Neural progenitor cell (in vitro differentiated cells): ENCODE results near the gene ANKS1B. TPM values are rescaled to one million over a fixed set of nuclear protein-coding genes. Genes with fewer than 3 reads are reported as not detected.

Experiments used
- DNase-seq: peaks from one replicate; pipeline ENCODE4 v3.0.0-alpha.2; 2016; ENCODE audit warnings: low spot score
- H2AFZ ChIP-seq: fragments of 200-600 bp; sonication (generic); replicated peaks from 2 replicates; pipeline ENCODE4 v1.6.1; 2016; ENCODE audit warnings: antibody characterized with exemption
- H3F3A ChIP-seq: fragments of 200-600 bp; sonication (generic); 2 replicates; pipeline ENCODE4 v1.6.1; 2016; ENCODE audit warnings: antibody characterized with exemption, low read depth
- H3K27ac ChIP-seq: fragments of 200-600 bp; sonication (generic); 2 replicates; pipeline ENCODE4 v1.5.1; 2016; ENCODE audit warnings: mild to moderate bottlenecking
- H3K27me3 ChIP-seq: fragments of 200-600 bp; sonication (generic); 2 replicates; pipeline ENCODE4 v1.6.1; 2016; ENCODE audit warnings: mild to moderate bottlenecking, moderate library complexity
- H3K36me3 ChIP-seq: fragments of 200-600 bp; sonication (generic); 2 replicates; pipeline ENCODE4 v1.5.1; 2016
- H3K4me1 ChIP-seq: fragments of 200-600 bp; sonication (generic); 2 replicates; pipeline ENCODE4 v1.6.1; 2016; ENCODE audit warnings: mixed run types
- H3K4me2 ChIP-seq: fragments of 200-600 bp; sonication (generic); 2 replicates; pipeline ENCODE4 v1.6.1; 2016
- H3K4me3 ChIP-seq: fragments of 200-600 bp; sonication (generic); 2 replicates; pipeline ENCODE4 v1.5.1; 2016
- H3K79me2 ChIP-seq: fragments of 200-600 bp; sonication (generic); 2 replicates; pipeline ENCODE4 v1.6.1; 2016; ENCODE audit warnings: low read depth
- H3K9ac ChIP-seq: fragments of 200-600 bp; sonication (generic); 2 replicates; pipeline ENCODE4 v1.6.1; 2016
- H3K9me3 ChIP-seq: fragments of 200-600 bp; sonication (generic); 2 replicates; pipeline ENCODE4 v1.5.1; 2016; ENCODE audit warnings: low read depth
- H4K20me1 ChIP-seq: fragments of 200-600 bp; sonication (generic); 2 replicates; pipeline ENCODE4 v1.6.1; 2016; ENCODE audit warnings: low read depth
- H3K27ac Mint-ChIP-seq: 3 replicates; pipeline ENCODE4 v1.8.0; 2021; ENCODE audit warnings: mixed read lengths
- H3K27me3 Mint-ChIP-seq: 2 replicates; pipeline ENCODE4 v1.8.0; 2022; ENCODE audit warnings: low read depth, mild to moderate bottlenecking, inconsistent platforms, moderate library complexity, mixed read lengths; ENCODE audit not compliant: insufficient read depth
- H3K36me3 Mint-ChIP-seq: 3 replicates; pipeline ENCODE4 v1.8.0; 2021; ENCODE audit warnings: mixed read lengths
- H3K4me1 Mint-ChIP-seq: 3 replicates; pipeline ENCODE4 v1.8.0; 2021; ENCODE audit warnings: mixed read lengths
- H3K4me3 Mint-ChIP-seq: 3 replicates; pipeline ENCODE4 v1.8.0; 2021; ENCODE audit warnings: mild to moderate bottlenecking, moderate library complexity, mixed read lengths
- H3K9me3 Mint-ChIP-seq: 3 replicates; pipeline ENCODE4 v1.8.0; 2020; ENCODE audit warnings: mixed read lengths
- CTCF ChIP-seq: fragments of 200-600 bp; sonication (generic); IDR thresholded peaks from 2 replicates; pipeline ENCODE4 v1.5.1; 2017; ENCODE audit warnings: antibody characterized with exemption, mild to moderate bottlenecking
- EZH2 ChIP-seq: fragments of 200-600 bp; sonication (generic); IDR thresholded peaks from 2 replicates; pipeline ENCODE4 v1.6.1; 2017; ENCODE audit warnings: antibody characterized with exemption, mild to moderate bottlenecking, moderate library complexity
- EZH2phosphoT487 ChIP-seq: fragments of 200-600 bp; sonication (generic); IDR thresholded peaks from 2 replicates; pipeline ENCODE4 v1.6.1; 2017; ENCODE audit warnings: antibody characterized with exemption
- total RNA-seq: library from RNA; depleted of rRNA; stranded (reverse); fragments of >200 nt; gene quantifications from 2 replicates; pipeline ENCODE4 v1.2.3, GENCODE V29; 2015; ENCODE audit warnings: low replicate concordance

The ANKS1B gene
- total RNA-seq, 1 donor from 2014 or later: 7.9 TPM

DNA sequence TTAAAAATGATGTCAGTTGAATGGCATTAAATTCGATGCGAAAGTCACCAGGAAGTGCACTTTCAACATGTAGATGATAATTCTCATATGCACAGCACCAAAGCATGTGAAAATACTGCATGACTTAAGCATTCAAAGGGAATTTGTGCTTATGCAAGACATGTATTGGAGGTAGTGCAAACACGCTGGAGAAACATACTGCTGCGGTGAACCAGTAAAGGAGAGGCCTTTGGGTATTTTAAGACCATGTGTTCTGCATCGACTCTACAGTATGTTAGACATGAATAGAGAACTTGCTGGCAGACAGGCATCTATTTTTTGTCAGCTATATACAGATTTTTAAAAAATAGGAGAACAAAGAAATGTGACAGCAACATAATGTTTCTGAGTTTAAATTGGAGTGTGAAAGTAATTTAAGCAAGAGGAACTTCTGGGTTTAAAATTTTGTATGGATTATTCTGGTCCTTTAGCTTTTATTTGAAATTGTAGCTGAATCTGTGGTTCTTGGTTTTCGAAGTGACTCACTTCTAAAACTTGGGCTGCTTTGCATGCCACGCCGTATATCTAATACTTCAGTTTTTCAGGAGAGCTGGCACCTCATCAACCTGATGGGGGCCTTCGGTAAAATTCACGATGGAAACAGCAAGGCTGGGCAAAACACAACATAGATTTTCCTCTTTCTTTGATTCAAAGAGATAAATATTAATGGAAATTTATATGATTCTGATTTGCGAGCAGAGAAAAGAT lies 930.9 kb downstream of the ANKS1B start:
- H3K4me1 Mint-ChIP-seq: peaks cover 7% of the 10 kb centered on the region
- no peak overlapping the region for H3K27ac ChIP-seq
- H3K4me1 ChIP-seq: no peaks in the 10 kb centered on the region
- H3K4me3 Mint-ChIP-seq: no peak overlapping the region
- H3K4me3 ChIP-seq: no peak overlapping the region
- no peak for TF ChIP-seq CTCF
- TF ChIP-seq EZH2phosphoT487: no peak
- no peak for TF ChIP-seq EZH2
- DNase-seq: no peak
- H2AFZ ChIP-seq: no peak overlapping the region
- no peak overlapping the region for H3K27ac Mint-ChIP-seq
- H3K36me3 ChIP-seq: no peaks in the 10 kb centered on the region
- H3K9me3 Mint-ChIP-seq: peaks cover 4% of the 10 kb centered on the region
- no peaks in the 10 kb centered on the region for H3K9me3 ChIP-seq
- H3K4me2 ChIP-seq: no peak overlapping the region
- H3F3A ChIP-seq: no peaks in the 10 kb centered on the region
- H3K27me3 ChIP-seq: no peaks in the 10 kb centered on the region
- no peaks in the 10 kb centered on the region for H3K27me3 Mint-ChIP-seq
- H3K9ac ChIP-seq: no peak overlapping the region
- no peaks in the 10 kb centered on the region for H4K20me1 ChIP-seq
- no peaks in the 10 kb centered on the region for H3K79me2 ChIP-seq
- H3K36me3 Mint-ChIP-seq: peaks cover 2% of the 10 kb centered on the region

- TF ChIP-seq CTCF (no peak), EZH2phosphoT487 (no peak), EZH2 (no peak)
- DNase-seq: no peak
- no peak overlapping the region for H3K27ac Mint-ChIP-seq
Observed at GRCh38 chr12:99049774-99050173, 935.0 kb downstream of the ANKS1B start.

GRCh38 chr12:99045158-99045557 lies 939.6 kb downstream of the ANKS1B start:
- no peaks in the 10 kb centered on the region for H3K27me3 ChIP-seq
- H3K36me3 ChIP-seq: no peaks in the 10 kb centered on the region
- no peak overlapping the region for H3K4me3 ChIP-seq
- no peak overlapping the region for H3K9ac ChIP-seq
- no peaks in the 10 kb centered on the region for H3K4me1 ChIP-seq
- Mint-ChIP-seq H3K36me3 (peaks cover 15% of the 10 kb centered on the region), H3K27ac (no peak overlapping the region), H3K9me3 (peaks cover 28% of the 10 kb centered on the region), H3K4me1 (peaks cover 6% of the 10 kb centered on the region), H3K4me3 (no peak overlapping the region), H3K27me3 (no peaks in the 10 kb centered on the region)
- no peak overlapping the region for H3K4me2 ChIP-seq
- peaks cover 6% of the 10 kb centered on the region for H3K9me3 ChIP-seq
- no peak overlapping the region for H3K27ac ChIP-seq
- DNase-seq: no peak
- H2AFZ ChIP-seq: no peak overlapping the region
- H3K79me2 ChIP-seq: no peaks in the 10 kb centered on the region
- TF ChIP-seq CTCF (no peak), EZH2phosphoT487 (no peak), EZH2 (no peak)
- no peaks in the 10 kb centered on the region for H4K20me1 ChIP-seq
- H3F3A ChIP-seq: no peaks in the 10 kb centered on the region

More at GRCh38 chr12:99049774-99050173, 935.0 kb downstream of the ANKS1B start:
- H3K9me3 Mint-ChIP-seq: peaks cover 30% of the 10 kb centered on the region
- peaks cover 17% of the 10 kb centered on the region for H3K36me3 Mint-ChIP-seq
- Histone ChIP-seq H3K4me3 (no peak overlapping the region), H3F3A (no peaks in the 10 kb centered on the region), H2AFZ (no peak overlapping the region), H3K79me2 (no peaks in the 10 kb centered on the region), H3K27me3 (no peaks in the 10 kb centered on the region), H3K36me3 (no peaks in the 10 kb centered on the region), H3K4me2 (no peak overlapping the region), H3K9ac (no peak overlapping the region), H3K27ac (no peak overlapping the region), H4K20me1 (no peaks in the 10 kb centered on the region), H3K4me1 (no peaks in the 10 kb centered on the region), H3K9me3 (peaks cover 6% of the 10 kb centered on the region)
- H3K4me3 Mint-ChIP-seq: no peak overlapping the region
- no peaks in the 10 kb centered on the region for H3K27me3 Mint-ChIP-seq
- no peaks in the 10 kb centered on the region for H3K4me1 Mint-ChIP-seq
